Measurements from ENCODE around the gene RGS2.

Gene RGS2

GRCh38 chr1:192808518-192809306 lies at the start of gene RGS2 (continued):
- TF ChIP-seq ZNF280C (tag by site-specific recombination; IDR thresholded peaks at IDR 0.05) (no peak), ZNF701 (tag by site-specific recombination; IDR thresholded peaks at IDR 0.05) (no peak), ZNF624 (tag by site-specific recombination; IDR thresholded peaks at IDR 0.05) (no peak), AEBP2 (tag by site-specific recombination; IDR thresholded peaks at IDR 0.05; ENCODE audit: borderline replicate concordance) (no peak), ZNF362 (tag by site-specific recombination; IDR thresholded peaks at IDR 0.05) (0 out of 2 replicates have a peak, but pooled peaks have one; percentile 22), ZBTB20 (tag by site-specific recombination; IDR thresholded peaks at IDR 0.05) (peak; percentile 30; the same call in 1 of the 2 replicates), ZNF48 (tag by site-specific recombination; IDR thresholded peaks at IDR 0.05) (no peak), ZNF792 (tag by site-specific recombination; IDR thresholded peaks at IDR 0.05) (no peak), ZSCAN16 (tag by site-specific recombination; IDR thresholded peaks at IDR 0.05) (no peak), ZNF768 (tag by site-specific recombination; IDR thresholded peaks at IDR 0.05) (no peak), ZBTB11 (tag by site-specific recombination; conservative IDR thresholded peaks at IDR 0.05; ENCODE audit: low read depth) (no peak), TSHZ1 (tag by site-specific recombination; IDR thresholded peaks at IDR 0.05; ENCODE audit: borderline replicate concordance) (no peak; the same call in 1 of the 2 replicates), ZNF23 (tag by site-specific recombination; IDR thresholded peaks at IDR 0.05; ENCODE audit: borderline replicate concordance) (no peak), ZNF692 (tag by site-specific recombination; IDR thresholded peaks at IDR 0.05) (peak; percentile 11; the same call in 1 of the 2 replicates), KLF17 (tag by site-specific recombination; IDR thresholded peaks at IDR 0.05) (peak; percentile 42; the same call in 1 of the 2 replicates), ZNF26 (tag by site-specific recombination; IDR thresholded peaks at IDR 0.05) (no peak), GLI2 (tag by site-specific recombination; IDR thresholded peaks at IDR 0.05; ENCODE audit: borderline replicate concordance, low read depth) (no peak), ZNF239 (tag by site-specific recombination; IDR thresholded peaks at IDR 0.05) (no peak), ZNF350 (tag by site-specific recombination; IDR thresholded peaks at IDR 0.05) (no peak), ZNF341 (tag by site-specific recombination; IDR thresholded peaks at IDR 0.05; ENCODE audit: low read depth) (peak; percentile 73)

Measured in HEK293 (cell line).